ENCODE measurements around the gene GNAT1.

GNAT1 gene

GRCh38 chr3:50182533-50183099, 8.8 kb upstream of the GNAT1 start:
- no peak for DNase-seq

GRCh38 chr3:50183755-50184154, 7.7 kb upstream of the GNAT1 start:
- DNase-seq = no peak

- DNase-seq = no peak
Measured at GRCh38 chr3:50184242-50184978, 7.0 kb upstream of the GNAT1 start.

GRCh38 chr3:50185230-50185629, 6.2 kb upstream of the GNAT1 start:
- DNase-seq = no peak

- no peak for DNase-seq
Measured at GRCh38 chr3:50186096-50186495, 5.3 kb upstream of the GNAT1 start.

GRCh38 chr3:50187750-50188149, 3.7 kb upstream of the GNAT1 start:
- no peak for DNase-seq

GRCh38 chr3:50189274-50189673, 2.1 kb upstream of the GNAT1 start:
- DNase-seq = peak; percentile 64

GRCh38 chr3:50189989-50190388, 1.4 kb upstream of the GNAT1 start:
- DNase-seq = no peak

GRCh38 chr3:50192124-50192523, 714 bp downstream of the GNAT1 start:
- DNase-seq = no peak

GRCh38 chr3:50192689-50193141, 1.3 kb downstream of the GNAT1 start:
- DNase-seq = peak; percentile 34

- no peak for DNase-seq
Measured at GRCh38 chr3:50193286-50193685, 1.9 kb downstream of the GNAT1 start.

- no peak for DNase-seq
Measured at GRCh38 chr3:50193746-50194127, 2.3 kb downstream of the GNAT1 start.

- no peak for DNase-seq
Measured at GRCh38 chr3:50194128-50194902, 2.9 kb downstream of the GNAT1 start.

GRCh38 chr3:50194903-50195500, 3.6 kb downstream of the GNAT1 start:
- peak; percentile 22 for DNase-seq

GRCh38 chr3:50195501-50196252, 4.3 kb downstream of the GNAT1 start:
- DNase-seq = peak; percentile 83

- DNase-seq = no peak
Measured at GRCh38 chr3:50196253-50196801, 4.9 kb downstream of the GNAT1 start.

GRCh38 chr3:50201573-50202315, 10.3 kb downstream of the GNAT1 start:
- DNase-seq = no peak

- peak; percentile 13 for DNase-seq
Measured at GRCh38 chr3:50202353-50203112, 11.1 kb downstream of the GNAT1 start.

- peak; percentile 17 for DNase-seq
Measured at GRCh38 chr3:50203113-50203808, 11.9 kb downstream of the GNAT1 start.

Data from NCI-H146 (cell line).